CD4-positive, alpha-beta T cell treated with Interferon gamma for 1 hour (primary cell): ENCODE results near the gene GDAP2.
"Not testable (repeated sequence)": the region's sequence is repeated elsewhere in the genome, so short reads cannot be mapped to it uniquely, and the experiment has no call there.

ENCODE experiments used
- DNase-seq: peaks from one replicate; pipeline ENCODE4 v3.0.0-alpha.2; 2020

GDAP2 gene

DNA sequence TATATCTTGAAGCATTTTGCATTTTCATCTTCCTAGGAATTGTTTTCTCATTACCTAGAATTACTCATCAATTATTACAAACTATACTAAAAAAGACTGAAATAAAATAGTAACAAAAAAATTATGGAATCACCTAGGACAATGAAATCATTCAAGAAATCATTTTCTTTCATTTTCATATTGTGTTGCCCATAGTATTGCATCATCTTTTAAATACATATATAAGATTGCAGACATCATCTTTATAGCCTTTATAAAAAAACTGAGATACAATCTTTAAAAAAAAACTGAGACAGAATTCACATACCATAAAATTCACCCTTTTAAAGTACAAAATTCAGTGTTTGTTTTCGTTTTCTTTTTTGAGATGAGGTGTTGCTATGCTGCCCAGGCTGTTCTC lies 29.6 kb downstream of the GDAP2 start:
- DNase-seq, result no peak

GRCh38 chr1:117897551-117897950 lies 31.9 kb downstream of the GDAP2 start:
- no peak for DNase-seq

DNA sequence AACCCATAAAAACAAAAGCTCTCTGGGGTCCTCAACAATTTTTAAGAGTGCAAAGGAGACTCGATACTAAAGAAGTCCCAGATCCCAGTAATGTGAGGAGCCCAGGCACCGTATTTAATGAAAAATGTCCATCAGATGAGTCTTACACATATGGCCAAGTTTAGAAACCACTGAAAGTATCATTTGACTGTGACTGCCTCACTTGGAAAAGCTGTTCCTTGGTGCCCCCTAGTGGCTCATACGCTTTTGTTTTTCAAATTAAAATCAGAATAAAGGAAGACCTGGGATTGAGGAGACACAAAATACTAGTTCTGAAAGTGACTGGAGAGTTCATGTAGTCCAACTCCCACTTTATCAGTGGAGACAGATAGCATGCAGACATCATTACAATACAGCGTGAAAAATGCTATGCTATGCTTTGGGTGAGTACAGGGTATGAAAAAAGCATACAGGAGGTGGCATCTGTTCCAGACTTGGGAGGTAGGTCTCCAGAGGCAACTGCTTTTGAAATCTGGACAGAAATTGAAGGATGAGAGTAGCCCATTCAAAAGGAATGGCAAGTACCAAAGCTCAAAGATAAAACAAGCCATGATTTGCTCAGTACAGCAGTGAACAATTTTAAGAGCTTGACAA lies 33.8 kb downstream of the GDAP2 start:
- DNase-seq, result peak; percentile 1

DNA sequence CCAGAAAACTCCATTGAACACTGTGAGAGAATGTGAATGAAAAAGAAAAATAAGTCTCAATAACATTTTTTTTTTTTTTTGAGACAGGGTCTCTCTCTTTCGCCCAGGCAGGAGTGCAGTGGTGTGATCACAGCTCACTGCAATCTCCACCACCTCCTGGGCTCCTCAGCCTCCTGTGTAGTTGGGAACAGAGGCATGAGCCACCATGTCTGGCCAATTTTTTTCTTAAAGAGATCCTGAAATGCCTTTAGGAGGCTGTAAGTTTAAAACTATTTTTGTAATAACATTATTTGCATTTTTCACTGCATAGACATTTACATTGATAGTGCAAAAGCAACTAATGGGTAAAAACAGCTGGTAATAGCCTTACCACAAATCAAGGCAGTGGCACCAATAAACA lies 35.3 kb downstream of the GDAP2 start:
- no peak for DNase-seq

DNA sequence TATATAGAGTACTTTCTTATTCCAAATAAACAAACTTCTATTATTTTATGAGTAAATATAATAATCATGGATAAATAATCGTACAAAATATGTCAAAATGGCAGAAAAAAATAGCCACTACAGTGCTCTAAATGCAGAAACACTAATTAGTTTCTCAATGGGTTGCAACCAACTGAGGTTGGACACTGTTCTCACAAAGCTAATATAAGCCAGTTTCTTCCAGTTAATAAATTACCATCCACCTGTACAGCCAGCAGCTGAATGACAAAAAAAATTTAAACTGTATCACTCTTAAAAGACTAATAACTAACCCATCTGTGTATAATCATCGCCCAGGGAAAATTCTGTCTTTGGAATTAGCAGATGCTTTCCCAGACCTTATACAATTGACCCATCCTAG lies 36.9 kb downstream of the GDAP2 start:
- no peak for DNase-seq

DNA sequence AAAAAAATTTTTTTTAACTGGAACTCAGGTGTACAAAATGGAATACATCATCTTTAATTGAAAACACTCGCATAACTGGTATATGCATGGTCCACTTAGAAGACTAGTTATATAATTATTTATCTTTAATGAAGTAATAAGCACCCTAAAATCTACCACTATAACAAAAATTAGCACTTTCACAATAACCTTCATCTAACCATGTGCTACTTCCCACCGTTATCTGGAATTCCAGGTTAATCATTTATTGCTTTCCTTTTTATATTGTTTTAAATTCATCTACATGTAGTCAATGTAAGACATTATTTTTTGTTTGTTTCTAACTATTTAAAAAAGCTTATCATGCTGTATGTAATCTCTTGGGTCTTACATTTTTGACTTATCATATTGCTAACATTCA lies 39.0 kb downstream of the GDAP2 start:
- no peak for DNase-seq

DNA sequence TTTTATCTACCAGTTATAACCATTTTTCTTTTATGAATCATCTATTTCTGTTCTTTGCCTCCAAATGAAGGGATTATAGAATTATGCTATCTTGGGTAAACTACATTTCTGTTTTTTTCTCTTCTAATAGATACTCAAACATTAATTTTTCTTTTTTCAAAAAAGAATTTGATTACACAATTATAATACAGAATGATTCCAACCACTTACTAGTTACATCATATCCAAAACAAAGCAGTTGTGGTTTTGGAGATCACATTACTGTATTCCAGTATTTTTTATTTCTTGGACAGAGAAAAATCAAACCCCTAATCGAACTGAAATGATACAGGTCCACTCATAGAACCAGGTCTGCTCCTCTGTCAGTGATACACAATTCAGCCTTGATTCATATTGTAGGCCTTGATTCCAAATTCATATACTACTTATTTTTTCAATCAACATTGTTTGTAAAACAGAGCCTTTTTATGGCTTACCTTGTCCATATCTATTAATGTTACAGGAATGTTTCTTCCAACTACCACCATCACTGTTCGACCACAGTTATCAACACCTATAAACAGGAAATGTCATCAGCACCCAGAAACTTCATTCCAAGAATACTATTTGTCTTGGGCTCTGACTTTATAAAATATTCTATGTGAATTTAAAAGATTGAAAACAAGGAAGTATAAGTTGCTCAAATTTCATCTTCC lies 43.2 kb downstream of the GDAP2 start:
- DNase-seq, result no peak

GRCh38 chr1:117883616-117884015 lies 45.8 kb downstream of the GDAP2 start:
- DNase-seq, result no peak

- no peak for DNase-seq
Measured at GRCh38 chr1:117879284-117879683, 50.1 kb downstream of the GDAP2 start.

DNA sequence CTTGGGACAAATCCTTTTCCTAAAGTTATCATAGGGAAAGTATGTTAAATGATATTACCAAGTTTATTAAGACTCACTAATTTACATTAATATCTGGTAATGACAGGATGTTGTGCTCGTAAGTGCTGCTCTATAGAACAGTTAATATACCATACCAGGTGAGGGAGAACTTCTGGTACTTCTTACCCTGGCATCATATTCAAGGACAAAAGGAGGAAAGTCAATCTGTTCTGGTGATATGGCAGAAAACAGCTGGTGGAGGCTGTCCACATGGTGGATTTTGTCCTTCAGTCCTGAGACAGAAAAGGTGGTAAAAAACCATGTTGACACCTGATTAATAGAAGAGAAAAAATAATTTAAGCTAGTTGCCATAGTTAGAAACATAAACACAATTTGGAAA lies 51.6 kb downstream of the GDAP2 start:
- no peak for DNase-seq

DNA sequence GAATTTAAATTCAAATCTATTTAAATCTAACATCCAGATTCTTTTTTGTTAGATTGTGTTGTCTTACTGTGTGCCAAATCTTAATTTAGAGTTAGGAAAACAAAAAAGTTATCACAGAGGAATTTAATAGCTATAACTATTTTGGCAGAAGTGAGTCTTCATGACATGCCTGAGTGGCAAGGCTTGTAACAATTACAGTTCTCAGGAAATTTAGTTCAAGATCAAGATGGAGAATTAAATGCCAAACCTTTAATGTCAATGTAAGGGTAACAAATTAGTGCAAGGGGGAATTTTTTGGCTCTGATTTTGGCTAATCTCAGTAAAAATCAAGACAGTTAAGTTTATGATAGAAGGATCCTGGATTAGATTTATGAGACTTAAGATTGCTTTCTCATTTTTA lies 58.4 kb downstream of the GDAP2 start:
- no peak for DNase-seq

DNA sequence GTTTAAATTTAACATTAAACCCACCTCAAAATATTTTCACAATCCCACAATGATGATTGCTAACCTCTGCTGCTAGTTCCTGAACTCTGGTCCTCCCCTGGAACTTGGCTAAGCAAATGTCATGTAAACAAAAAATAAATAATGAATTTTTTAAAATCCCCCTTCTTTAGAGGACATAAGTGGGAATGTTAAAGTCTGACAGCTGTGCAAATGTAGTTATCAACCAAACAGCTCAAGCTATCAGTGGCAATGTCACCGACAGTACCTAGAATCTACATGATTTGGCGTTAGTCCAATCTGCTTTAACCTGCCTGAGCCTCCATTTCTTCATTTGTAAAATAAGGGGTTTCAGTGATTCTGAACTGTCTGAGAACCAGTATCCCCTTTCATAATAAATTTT lies 67.7 kb downstream of the GDAP2 start:
- no peak for DNase-seq

- no peak for DNase-seq
Measured at GRCh38 chr1:117860896-117861610, 68.4 kb downstream of the GDAP2 start.

DNA sequence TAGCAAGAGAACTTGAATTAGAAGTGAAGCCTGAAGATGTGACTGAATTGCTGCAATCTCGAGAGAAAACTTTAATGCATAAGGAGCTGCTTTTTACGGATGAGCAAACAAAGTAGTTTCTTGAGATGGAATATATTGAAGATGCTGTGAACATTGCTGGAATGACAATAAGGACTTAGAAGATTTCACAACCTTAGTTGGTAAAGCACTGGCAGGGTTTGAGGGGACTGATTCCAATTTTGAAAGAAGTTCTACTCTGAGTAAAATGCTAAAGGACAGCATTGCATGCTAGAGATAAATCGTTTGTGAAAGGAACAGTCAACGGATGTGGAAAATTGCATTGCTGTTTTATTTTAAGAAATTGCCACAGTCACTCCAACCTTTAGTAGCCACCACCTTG lies 69.5 kb downstream of the GDAP2 start:
- DNase-seq, result no peak

GRCh38 chr1:117857418-117857817 lies 72.0 kb downstream of the GDAP2 start:
- no peak for DNase-seq

- no peak for DNase-seq
Measured at GRCh38 chr1:117852853-117853553, 76.4 kb downstream of the GDAP2 start.

GRCh38 chr1:117851687-117852086 lies 77.7 kb downstream of the GDAP2 start:
- DNase-seq, result no peak

- DNase-seq, result no peak
Measured at GRCh38 chr1:117846674-117847425, 82.6 kb downstream of the GDAP2 start.

DNA sequence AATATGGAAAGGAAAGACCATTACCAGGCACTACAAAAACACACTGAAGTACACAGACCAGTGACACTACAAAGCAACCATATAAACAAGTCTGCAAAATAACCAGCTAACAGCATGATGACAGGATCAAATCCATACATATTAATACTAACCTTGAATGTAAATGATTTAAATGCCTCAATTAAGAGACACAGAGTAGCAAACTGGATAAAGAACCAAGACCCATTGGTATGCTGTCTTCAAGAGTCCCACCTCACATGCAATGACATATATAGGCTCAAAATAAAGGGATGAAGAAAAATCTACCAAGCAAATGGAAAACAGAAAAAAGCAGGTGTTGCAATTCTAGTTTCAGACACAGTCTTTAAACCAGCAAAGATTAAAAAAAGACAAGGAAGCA lies 84.9 kb downstream of the GDAP2 start:
- DNase-seq, result not testable (repeated sequence)

DNA sequence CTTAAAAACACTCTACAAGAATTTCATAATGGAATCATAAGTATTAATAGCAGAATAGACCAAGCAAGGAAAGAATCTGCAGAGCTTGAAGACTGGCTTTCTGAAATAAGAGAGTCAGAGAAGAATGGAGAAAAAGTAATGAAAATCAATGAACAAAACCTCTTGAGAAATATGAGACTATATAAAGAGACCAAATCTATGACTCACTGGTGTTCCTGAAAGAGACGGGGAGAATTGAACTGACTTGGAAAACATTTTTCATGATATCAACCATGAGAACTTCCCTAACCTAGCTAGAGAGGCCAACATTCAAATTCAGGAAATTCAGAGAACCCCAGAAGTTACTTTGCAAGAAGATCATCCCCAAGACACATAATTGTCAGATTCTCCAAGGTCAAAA lies 85.6 kb downstream of the GDAP2 start:
- no peak for DNase-seq

GRCh38 chr1:117842408-117843170 lies 86.8 kb downstream of the GDAP2 start:
- no peak for DNase-seq

DNA sequence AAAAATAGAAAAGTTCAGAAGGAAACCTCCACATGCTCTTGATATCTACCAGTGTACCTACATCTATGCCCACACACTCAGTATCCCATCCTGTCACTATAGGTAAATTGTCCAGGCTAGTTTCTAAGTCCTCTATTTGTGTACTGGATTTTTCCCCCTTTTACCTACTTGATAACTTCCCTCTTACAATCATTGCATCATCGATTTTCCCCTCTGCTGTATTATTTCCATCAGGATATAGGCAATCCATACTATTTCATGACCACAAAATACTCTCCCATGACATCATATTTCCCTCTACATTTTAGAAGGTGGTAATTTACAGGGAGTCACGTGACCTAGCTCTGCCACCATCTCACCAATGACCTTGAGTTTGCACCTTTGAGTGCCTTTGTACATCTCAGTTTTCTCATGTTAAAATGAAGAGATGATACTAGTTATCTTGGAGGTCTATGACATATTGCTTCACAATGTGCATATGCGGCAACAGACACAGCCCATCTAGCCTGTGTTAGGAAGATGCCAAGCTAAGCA lies 88.2 kb downstream of the GDAP2 start:
- DNase-seq, result no peak
